Femur (tissue), 1 donor: ENCODE measurements around the gene WDR12.
"Not testable (repeated sequence)": the region's sequence is repeated elsewhere in the genome, so short reads cannot be mapped to it uniquely, and the experiment has no call there.

Experiments used
- DNase-seq: peaks from one replicate; pipeline ENCODE4 v3.0.0-alpha.2; 2017

The WDR12 gene

GRCh38 chr2:202883987-202884675 lies 27.3 kb downstream of the WDR12 start:
- no peak for DNase-seq

DNA sequence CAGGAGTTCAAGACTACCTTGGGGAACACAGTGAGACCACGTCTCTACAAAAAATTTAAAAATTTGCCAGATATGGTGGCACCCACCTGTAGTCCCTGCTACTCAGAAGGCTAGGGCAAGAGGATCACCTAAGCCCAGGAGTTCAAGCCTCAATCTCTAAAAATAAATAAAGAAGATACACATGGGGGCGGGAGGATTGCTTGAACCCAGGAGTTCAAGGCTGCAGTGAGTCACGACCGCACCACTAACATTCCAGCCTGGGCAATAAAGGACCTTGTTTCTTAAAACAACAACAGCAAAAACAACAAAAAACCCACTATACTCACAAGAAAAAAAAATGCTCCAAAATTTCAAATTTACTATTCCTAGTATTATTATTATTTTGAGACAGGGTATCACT lies 29.9 kb downstream of the WDR12 start:
- DNase-seq = no peak

DNA sequence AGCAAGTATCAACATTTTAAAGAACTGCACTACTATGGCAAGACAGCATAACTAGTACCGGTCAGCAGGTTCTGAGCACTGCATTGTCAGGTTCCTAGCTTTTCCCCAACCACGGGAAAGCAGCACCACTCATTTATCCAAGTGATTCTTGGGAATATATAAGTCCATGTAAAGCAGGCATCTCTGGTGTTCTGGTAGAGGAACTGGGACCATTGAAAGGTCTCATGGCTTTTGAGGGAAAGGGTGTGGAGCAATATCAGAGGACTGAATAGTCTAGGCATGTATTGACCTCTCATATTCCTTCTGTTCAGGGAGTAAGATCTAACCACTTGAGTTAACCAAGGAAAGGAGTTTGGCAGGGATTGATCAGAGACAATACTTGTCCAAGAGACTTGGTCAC lies 33.8 kb downstream of the WDR12 start:
- DNase-seq = no peak

- DNase-seq = peak; percentile 90
Measured at GRCh38 chr2:202871300-202872141, 40.0 kb downstream of the WDR12 start, which contains the start of gene ICA1L. Gene ICA1L (minus strand): TSS chr2:202871766. CDS start chr2:202829009, 42,757 bp downstream.

- peak; percentile 86 for DNase-seq
Measured at GRCh38 chr2:202870431-202871299, 40.8 kb downstream of the WDR12 start.

- DNase-seq = no peak
Measured at GRCh38 chr2:202861987-202862386, 49.5 kb downstream of the WDR12 start.

DNA sequence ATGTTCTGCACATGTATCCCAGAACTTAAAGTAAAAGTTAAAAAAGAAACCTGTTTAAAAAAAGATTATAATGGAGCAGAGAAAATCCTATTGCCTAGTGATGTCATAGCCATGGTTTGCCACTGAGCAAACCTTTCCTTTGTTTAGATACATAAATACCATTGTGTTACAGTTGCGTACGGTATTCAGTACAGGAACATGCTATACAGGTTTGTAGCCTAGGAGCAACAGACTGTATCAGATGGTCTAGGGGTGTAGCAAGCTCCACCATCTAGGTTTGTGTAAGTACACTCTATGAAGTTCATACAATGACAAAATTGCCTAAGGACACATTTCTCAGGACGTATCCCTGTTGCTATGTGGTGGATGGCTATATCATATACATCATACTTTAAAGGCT lies 52.9 kb downstream of the WDR12 start:
- no peak for DNase-seq

- DNase-seq = not testable (repeated sequence)
Measured at GRCh38 chr2:202849343-202849742, 62.1 kb downstream of the WDR12 start.

- no peak for DNase-seq
Measured at GRCh38 chr2:202848813-202849212, 62.7 kb downstream of the WDR12 start.

DNA sequence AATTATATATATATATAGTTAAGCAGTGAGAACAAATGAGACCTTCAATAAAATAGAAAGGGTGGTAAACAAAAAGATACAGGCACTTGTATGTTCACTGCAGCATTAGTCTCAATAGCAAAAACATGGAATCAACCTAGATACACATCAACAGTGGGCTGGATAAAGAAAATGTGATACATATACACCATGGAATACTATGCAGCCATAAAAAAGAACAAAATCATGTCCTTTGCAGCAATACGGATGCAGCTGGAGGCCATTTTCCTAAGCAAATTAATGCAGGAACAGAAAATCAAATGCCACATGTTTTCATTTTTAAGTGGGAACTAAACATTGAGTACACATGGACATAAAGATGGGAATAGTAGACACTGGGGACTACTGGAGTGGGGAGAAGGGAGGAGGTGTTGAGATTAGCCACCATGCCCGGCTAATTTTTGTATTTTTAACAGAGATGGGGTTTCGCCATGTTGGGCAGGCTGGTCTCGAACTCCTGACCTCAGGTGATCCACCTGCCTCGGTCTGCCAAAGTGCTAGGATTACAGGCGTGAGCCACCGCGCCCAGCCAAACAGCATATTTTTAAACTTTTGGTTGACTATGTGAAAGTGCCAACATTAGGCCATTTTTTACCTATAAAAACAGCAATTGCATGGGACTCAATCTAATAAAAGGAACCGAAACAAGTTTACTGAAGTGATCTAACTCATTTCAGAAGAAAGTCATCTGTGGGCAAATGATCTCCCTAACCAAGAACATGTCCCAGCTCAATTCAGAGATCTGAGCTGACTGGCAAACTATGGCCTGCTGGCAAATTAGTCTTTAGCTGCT lies 63.6 kb downstream of the WDR12 start:
- DNase-seq = no peak

- no peak for DNase-seq
Measured at GRCh38 chr2:202844656-202845055, 66.8 kb downstream of the WDR12 start.

GRCh38 chr2:202842690-202843089 lies 68.8 kb downstream of the WDR12 start:
- no peak for DNase-seq

DNA sequence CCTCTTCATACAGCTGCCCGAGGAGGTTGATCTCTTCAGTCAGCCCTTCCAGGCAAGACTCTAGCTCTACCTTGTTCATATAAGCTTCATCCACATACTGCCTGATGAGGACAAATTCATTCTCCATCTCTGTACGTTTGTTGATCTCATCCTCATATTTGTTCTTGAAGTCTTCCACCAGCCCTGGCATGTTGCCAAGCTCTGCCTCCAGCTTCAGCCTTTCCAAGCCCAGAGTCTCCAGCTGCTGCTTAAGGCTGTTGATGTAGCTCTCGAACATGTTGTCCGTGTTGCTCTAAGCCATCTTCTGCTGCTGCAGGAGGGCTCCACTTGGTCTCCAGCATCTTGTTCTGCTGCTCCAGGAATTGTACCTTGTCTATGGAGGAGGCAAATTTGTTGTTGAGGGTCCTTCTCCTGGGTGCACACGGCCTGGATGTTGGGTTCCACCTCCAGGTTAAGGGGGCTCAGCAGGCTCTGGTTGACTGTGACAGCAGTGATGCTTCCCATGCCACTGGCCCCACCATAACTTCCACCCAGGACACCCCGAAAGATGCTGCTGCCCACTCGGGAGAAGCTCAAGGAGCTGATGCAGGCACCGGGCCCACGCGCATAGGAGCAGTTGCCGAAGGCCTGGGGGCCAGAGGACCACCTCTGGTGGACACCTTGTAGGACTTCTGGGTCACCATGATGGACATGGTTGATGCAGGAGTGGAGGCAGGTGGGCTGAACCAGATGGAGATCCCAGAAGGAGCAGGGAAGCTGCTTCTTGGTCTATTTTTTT lies 70.2 kb downstream of the WDR12 start:
- peak; percentile 24 for DNase-seq

- DNase-seq = peak; percentile 41
Measured at GRCh38 chr2:202831242-202832220, 79.9 kb downstream of the WDR12 start.

GRCh38 chr2:202824901-202825300 lies 86.6 kb downstream of the WDR12 start:
- no peak for DNase-seq
